DOHH2 (cell line): ENCODE data around the gene ARL2BP.

Experiments used
- EZH2phosphoT487 ChIP-seq: fragments of 200-600 bp; sonication (generic); IDR thresholded peaks from 2 replicates; pipeline ENCODE4 v1.6.1; 2017; ENCODE audit warnings: borderline replicate concordance, mild to moderate bottlenecking, antibody characterized with exemption, low read length, moderate library complexity, mixed read lengths
- TF ChIP-seq, protein P1 (sequence below): fragments of 200-600 bp; sonication (generic); IDR thresholded peaks from one replicate; pipeline ENCODE4 v1.5.1; 2014; ENCODE audit warnings: antibody characterized with exemption, mild to moderate bottlenecking, low read depth, low read length; ENCODE audit not compliant: poor library complexity, severe bottlenecking

DNA sequence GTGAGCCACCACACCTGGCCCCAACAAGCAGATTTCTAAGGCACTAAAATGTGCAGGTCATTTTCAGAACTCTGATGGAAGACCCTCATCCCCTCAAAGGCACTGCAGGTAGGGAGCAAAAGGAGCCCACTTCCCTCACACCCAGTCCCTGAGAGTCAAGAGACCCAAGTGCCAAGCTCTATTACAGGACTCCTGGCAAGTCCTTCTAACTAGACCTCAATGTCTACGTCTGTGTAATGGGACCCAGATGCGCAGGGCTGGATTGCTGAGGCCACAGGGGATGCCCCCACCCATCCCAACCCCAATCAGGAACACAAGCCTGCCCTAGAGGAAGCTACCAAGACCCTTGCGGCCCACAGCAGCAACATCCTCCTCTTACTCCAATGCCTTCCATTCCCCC is 36.7 kb downstream of the ARL2BP start:
- TF ChIP-seq, protein P1, sequence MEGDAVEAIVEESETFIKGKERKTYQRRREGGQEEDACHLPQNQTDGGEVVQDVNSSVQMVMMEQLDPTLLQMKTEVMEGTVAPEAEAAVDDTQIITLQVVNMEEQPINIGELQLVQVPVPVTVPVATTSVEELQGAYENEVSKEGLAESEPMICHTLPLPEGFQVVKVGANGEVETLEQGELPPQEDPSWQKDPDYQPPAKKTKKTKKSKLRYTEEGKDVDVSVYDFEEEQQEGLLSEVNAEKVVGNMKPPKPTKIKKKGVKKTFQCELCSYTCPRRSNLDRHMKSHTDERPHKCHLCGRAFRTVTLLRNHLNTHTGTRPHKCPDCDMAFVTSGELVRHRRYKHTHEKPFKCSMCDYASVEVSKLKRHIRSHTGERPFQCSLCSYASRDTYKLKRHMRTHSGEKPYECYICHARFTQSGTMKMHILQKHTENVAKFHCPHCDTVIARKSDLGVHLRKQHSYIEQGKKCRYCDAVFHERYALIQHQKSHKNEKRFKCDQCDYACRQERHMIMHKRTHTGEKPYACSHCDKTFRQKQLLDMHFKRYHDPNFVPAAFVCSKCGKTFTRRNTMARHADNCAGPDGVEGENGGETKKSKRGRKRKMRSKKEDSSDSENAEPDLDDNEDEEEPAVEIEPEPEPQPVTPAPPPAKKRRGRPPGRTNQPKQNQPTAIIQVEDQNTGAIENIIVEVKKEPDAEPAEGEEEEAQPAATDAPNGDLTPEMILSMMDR, result no peak
- TF ChIP-seq EZH2phosphoT487, result no peak
